Cardiac fibroblast (primary cell): Measurements from ENCODE around the gene GJD3.
"Not testable (repeated sequence)": the region's sequence is repeated elsewhere in the genome, so short reads cannot be mapped to it uniquely, and the experiment has no call there.

Experiments
- DNase-seq, 2 donors: peaks; one replicate each; pipeline versions ENCODE4 v3.0.0 to v3.0.0-alpha.2; 2010; ENCODE audit warnings: low read depth in 2 of 2
- H3K4me3 ChIP-seq, 2 donors: replicated peaks in 1 of 2; 1 replicate in 1 of 2; 2 replicates in 1 of 2; pipeline ENCODE4 v1.5.1; 2011; ENCODE audit warnings: low read depth in 2 of 2, low read length in 2 of 2, mild to moderate bottlenecking in 2 of 2, moderate library complexity in 1 of 2
- TF ChIP-seq, protein P1 (sequence below): IDR thresholded peaks from one replicate; pipeline ENCODE4 v1.5.1; 2011; ENCODE audit warnings: low read depth, mild to moderate bottlenecking, low read length, inconsistent platforms

Gene GJD3, protein sequence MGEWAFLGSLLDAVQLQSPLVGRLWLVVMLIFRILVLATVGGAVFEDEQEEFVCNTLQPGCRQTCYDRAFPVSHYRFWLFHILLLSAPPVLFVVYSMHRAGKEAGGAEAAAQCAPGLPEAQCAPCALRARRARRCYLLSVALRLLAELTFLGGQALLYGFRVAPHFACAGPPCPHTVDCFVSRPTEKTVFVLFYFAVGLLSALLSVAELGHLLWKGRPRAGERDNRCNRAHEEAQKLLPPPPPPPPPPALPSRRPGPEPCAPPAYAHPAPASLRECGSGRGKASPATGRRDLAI

DNA sequence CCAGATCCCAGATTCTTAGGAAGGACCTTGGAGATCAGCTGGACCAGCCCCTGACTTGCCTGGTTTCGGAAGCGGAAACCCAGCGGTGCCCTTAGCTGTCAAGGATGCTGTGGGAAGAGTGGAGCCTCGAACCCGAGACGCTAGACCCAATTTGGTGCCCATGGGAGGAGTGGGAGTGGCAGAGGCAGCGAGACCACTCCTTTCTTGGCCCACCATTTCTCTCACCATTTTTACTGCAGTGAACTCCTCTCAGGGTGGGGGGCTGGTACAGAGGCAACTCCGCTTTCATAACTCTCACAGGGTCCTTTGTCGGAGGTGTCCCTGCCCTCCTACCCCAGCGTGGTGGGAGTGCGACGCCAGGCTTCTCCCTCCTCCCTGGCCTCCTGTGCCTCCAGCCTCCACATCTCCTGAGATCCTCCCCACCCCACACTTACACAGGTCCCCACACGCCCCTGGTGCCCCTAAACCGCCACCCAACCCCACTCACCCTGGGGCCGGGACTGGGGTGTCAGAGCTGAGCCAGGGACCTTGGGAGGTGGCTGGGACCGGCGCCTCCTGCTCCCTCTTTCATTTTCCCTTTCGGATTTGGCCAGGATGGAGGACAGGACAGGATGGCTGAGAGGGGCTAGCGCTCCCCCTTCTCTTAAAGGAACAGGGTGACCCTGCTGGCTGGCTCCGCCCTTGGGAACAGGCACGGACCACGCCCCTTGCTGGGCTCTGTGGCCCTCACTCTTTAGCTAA, at the start of gene GJD3:
TSS of gene GJD3 (minus strand) at position 617 of the 741 bp plus-strand sequence. CDS start 922 bp downstream, outside the sequence.
- DNase-seq: no peak
- TF ChIP-seq, protein P1, sequence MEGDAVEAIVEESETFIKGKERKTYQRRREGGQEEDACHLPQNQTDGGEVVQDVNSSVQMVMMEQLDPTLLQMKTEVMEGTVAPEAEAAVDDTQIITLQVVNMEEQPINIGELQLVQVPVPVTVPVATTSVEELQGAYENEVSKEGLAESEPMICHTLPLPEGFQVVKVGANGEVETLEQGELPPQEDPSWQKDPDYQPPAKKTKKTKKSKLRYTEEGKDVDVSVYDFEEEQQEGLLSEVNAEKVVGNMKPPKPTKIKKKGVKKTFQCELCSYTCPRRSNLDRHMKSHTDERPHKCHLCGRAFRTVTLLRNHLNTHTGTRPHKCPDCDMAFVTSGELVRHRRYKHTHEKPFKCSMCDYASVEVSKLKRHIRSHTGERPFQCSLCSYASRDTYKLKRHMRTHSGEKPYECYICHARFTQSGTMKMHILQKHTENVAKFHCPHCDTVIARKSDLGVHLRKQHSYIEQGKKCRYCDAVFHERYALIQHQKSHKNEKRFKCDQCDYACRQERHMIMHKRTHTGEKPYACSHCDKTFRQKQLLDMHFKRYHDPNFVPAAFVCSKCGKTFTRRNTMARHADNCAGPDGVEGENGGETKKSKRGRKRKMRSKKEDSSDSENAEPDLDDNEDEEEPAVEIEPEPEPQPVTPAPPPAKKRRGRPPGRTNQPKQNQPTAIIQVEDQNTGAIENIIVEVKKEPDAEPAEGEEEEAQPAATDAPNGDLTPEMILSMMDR: no peak
- H3K4me3 ChIP-seq: peak within 1 kb of the TSS; percentile 48 to 64

DNA sequence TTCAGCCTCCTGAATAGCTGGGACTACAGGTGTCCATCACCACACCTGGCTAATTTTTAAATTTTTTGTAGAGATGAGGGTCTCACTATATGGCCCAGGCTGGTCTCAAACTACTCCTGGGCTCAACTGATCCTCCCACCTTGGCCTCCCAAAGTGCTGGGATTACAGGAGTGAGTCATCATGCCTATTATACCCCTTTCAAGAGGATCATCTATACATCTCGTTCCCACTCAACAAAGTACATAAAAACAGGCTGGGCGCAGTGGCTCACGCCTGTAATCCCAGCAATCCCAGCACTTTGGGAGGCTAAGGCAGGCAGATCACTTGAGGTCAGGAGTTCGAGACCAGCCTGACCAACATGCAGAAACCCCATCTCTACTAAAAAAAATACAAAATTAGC, 49.8 kb upstream of the GJD3 start:
- DNase-seq, H3K4me3 ChIP-seq: not testable (repeated sequence)

DNA sequence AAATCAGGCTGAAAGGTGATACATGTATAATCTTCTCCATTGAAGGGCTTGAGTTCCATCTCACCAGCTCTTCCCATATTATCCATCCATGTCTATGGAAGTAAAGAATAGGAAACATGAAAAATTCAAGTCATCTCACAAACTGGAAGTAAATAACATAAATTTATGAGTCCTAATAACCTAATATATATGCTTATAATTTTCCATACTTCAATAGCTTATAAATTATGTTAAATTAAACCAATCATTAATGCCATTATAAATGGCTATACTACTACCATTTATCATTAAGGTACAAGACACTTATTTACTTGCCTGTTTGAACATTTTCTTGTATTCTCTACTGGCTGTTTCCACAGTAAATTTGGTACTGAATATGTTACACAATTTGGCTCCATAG, 48.3 kb upstream of the GJD3 start:
- H3K4me3 ChIP-seq: no peak overlapping the region
- DNase-seq: no peak
- TF ChIP-seq, protein P1: no peak

DNA sequence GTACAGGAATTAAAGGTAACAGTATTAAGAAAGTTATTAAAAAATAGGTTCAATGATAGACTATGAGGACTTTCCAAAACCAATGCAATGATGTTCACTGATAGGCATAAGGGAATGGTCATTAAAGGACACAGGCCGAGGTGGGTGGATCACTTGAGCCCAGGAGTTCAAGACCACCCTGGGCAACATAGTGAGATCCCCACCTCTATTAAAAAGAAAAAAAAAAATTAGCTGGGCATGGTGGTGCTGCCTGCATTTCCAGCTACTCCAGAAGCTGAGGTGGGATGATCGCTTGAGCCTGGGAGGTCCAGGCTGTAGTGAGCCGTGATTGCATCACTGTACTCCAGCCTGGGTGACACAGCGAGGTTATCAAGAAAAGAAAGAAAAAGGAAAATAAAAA, 47.3 kb upstream of the GJD3 start:
- TF ChIP-seq, protein P1: no peak
- DNase-seq: no peak
- H3K4me3 ChIP-seq: no peak overlapping the region

DNA sequence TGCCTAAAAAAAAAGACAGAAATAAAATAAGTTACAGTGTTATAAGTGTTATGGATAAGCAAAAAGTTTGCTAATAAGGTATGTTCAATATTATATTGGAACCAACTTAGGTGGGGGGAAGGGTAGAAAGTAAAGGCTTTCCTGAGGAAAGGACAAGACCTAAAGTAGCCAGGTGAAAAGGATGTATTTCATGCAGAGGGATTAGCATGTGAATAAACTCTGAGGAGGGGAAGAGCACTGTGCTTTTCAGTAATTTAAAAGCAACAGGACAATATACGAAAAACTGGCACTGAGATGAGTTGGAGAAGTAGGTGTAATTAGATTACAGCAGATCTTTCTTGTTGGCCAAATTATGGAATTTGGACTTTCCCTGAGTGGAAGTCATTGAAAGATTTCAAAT, 45.5 kb upstream of the GJD3 start:
- H3K4me3 ChIP-seq: no peak overlapping the region
- no peak for DNase-seq
- TF ChIP-seq, protein P1: no peak

DNA sequence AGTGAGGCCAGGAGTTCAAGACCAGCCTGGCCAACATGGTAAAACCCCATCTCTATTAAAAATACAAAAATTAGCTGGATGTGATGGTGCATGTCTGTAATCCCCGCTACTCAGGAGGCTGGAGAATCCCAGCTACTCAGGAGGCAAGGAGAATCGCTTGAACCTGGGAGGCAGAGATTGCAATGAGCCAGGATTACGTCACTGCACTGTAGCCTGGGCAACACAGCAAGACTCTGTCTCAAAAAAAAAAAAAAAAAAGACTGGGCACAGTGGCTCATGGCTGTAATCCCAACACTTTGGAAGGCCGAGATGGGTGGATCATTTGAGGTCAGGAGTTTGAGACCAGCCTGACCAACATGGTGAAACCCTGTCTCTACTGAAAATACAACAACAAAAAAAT, 45.0 kb upstream of the GJD3 start:
- not testable (repeated sequence) for H3K4me3 ChIP-seq
- peak in 1 of 2 donors; percentile 13 for DNase-seq

DNA sequence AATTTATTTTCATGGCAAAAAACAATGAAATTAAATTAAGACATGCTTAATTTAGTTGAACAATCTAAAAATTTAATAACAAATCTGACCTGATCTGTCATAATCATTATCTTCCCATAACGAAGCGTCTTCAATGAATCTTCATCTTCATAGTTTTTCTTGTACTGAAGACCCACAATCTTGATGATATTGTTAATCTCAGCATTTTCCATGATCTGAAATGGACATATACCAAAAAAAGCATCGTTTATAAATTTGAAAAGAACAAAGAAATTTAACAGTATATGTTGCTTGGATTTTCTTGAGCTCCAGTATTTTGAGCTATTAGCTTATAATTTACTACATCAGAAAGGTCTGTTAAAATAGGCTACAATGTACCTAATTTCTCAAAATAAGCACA, 42.9 kb upstream of the GJD3 start:
- TF ChIP-seq, protein P1: no peak
- no peak for DNase-seq
- no peak overlapping the region for H3K4me3 ChIP-seq
